Measurements from ENCODE around the gene GPATCH2.
"Not testable (repeated sequence)": the region's sequence is repeated elsewhere in the genome, so short reads cannot be mapped to it uniquely, and the experiment has no call there.

DNA sequence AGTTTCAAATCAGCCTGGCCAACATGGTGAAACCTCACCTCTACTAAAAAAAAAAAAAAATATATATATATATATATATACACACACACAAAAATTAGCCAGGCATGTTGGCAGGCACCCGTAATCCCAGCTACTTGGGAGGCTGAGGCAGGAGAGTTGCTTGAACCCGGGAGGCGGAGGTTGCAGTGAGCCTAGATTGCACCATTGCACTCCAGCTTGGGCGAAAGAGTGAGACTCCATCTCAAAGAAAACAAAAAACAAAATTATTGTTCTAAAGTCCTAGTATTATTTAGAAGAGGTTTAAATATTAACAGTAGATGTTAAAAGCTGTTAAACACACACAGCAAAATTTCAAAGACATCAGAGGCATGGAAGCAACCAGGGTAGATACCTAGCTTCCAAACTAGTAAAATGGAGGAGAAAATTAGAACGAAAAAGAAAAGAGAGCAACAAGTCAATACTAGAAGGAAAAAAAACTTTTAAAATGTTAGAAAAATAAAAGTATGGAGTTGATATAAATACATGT is 46.5 kb downstream of the GPATCH2 start:
- not testable (repeated sequence) for TF ChIP-seq POLR2AphosphoS5 (IDR thresholded peaks at IDR 0.05; ENCODE audit: low read depth); GABPA (IDR thresholded peaks at IDR 0.05; ENCODE audit: low read depth); SPI1 (IDR thresholded peaks at IDR 0.05; ENCODE audit: borderline replicate concordance, low read depth)
- TF ChIP-seq, protein P1, sequence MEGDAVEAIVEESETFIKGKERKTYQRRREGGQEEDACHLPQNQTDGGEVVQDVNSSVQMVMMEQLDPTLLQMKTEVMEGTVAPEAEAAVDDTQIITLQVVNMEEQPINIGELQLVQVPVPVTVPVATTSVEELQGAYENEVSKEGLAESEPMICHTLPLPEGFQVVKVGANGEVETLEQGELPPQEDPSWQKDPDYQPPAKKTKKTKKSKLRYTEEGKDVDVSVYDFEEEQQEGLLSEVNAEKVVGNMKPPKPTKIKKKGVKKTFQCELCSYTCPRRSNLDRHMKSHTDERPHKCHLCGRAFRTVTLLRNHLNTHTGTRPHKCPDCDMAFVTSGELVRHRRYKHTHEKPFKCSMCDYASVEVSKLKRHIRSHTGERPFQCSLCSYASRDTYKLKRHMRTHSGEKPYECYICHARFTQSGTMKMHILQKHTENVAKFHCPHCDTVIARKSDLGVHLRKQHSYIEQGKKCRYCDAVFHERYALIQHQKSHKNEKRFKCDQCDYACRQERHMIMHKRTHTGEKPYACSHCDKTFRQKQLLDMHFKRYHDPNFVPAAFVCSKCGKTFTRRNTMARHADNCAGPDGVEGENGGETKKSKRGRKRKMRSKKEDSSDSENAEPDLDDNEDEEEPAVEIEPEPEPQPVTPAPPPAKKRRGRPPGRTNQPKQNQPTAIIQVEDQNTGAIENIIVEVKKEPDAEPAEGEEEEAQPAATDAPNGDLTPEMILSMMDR (IDR thresholded peaks at IDR 0.05; ENCODE audit: insufficient read depth, low read length) = not testable (repeated sequence)
- TF ChIP-seq, protein P2, sequence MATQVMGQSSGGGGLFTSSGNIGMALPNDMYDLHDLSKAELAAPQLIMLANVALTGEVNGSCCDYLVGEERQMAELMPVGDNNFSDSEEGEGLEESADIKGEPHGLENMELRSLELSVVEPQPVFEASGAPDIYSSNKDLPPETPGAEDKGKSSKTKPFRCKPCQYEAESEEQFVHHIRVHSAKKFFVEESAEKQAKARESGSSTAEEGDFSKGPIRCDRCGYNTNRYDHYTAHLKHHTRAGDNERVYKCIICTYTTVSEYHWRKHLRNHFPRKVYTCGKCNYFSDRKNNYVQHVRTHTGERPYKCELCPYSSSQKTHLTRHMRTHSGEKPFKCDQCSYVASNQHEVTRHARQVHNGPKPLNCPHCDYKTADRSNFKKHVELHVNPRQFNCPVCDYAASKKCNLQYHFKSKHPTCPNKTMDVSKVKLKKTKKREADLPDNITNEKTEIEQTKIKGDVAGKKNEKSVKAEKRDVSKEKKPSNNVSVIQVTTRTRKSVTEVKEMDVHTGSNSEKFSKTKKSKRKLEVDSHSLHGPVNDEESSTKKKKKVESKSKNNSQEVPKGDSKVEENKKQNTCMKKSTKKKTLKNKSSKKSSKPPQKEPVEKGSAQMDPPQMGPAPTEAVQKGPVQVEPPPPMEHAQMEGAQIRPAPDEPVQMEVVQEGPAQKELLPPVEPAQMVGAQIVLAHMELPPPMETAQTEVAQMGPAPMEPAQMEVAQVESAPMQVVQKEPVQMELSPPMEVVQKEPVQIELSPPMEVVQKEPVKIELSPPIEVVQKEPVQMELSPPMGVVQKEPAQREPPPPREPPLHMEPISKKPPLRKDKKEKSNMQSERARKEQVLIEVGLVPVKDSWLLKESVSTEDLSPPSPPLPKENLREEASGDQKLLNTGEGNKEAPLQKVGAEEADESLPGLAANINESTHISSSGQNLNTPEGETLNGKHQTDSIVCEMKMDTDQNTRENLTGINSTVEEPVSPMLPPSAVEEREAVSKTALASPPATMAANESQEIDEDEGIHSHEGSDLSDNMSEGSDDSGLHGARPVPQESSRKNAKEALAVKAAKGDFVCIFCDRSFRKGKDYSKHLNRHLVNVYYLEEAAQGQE (IDR thresholded peaks at IDR 0.05; ENCODE audit: insufficient replicate concordance, low read depth) = not testable (repeated sequence)
